Karpas-422 (cell line): ENCODE measurements around the gene MORC4. TPM values are rescaled to one million over a fixed set of nuclear protein-coding genes. Genes with fewer than 3 reads are reported as not detected.

ENCODE experiments used
- DNase-seq: peaks from one replicate; pipeline ENCODE4 v3.0.0-alpha.2; 2015
- H2AFZ ChIP-seq: fragments of 200-600 bp; sonication (generic); 2 replicates; pipeline ENCODE4 v1.6.1; 2014; ENCODE audit warnings: antibody characterized with exemption, low read length, mixed read lengths
- H3K27ac ChIP-seq: fragments of 200-600 bp; sonication (generic); 2 replicates; pipeline ENCODE4 v1.5.1; 2014; ENCODE audit warnings: mild to moderate bottlenecking, low read length, moderate library complexity
- H3K27me3 ChIP-seq: fragments of 200-600 bp; sonication (generic); 2 replicates; pipeline ENCODE4 v1.6.1; 2014; ENCODE audit warnings: low read length, mixed read lengths
- H3K36me3 ChIP-seq: fragments of 200-600 bp; sonication (generic); 2 replicates; pipeline ENCODE4 v1.6.1; 2014; ENCODE audit warnings: low read length, mixed read lengths; ENCODE audit not compliant: insufficient read depth
- H3K4me1 ChIP-seq: fragments of 200-600 bp; sonication (generic); 2 replicates; pipeline ENCODE4 v1.6.1; 2014; ENCODE audit warnings: mild to moderate bottlenecking, low read length, mixed read lengths
- H3K4me2 ChIP-seq: fragments of 200-600 bp; sonication (generic); 2 replicates; pipeline ENCODE4 v1.6.1; 2014; ENCODE audit warnings: low read length, low read depth, mild to moderate bottlenecking; ENCODE audit not compliant: poor library complexity, severe bottlenecking
- H3K4me3 ChIP-seq: fragments of 200-600 bp; sonication (generic); 2 replicates; pipeline ENCODE4 v1.5.1; 2014; ENCODE audit warnings: mild to moderate bottlenecking, antibody characterized with exemption, low read length, mixed read lengths
- H3K79me2 ChIP-seq: fragments of 200-600 bp; sonication (generic); 2 replicates; pipeline ENCODE4 v1.6.1; 2014; ENCODE audit warnings: mild to moderate bottlenecking, low read length, mixed read lengths
- H3K9ac ChIP-seq: fragments of 200-600 bp; sonication (generic); 2 replicates; pipeline ENCODE4 v1.6.0; 2014; ENCODE audit warnings: low read length
- H3K9me2 ChIP-seq: fragments of 200-600 bp; sonication (generic), shearing (Covaris generic); replicated peaks from 2 replicates; pipeline ENCODE4 v1.6.0; 2014; ENCODE audit warnings: mild to moderate bottlenecking, low read length, moderate library complexity; ENCODE audit not compliant: insufficient read depth
- H3K9me3 ChIP-seq: fragments of 300-700, 200-600 bp; sonication (generic); 2 replicates; pipeline ENCODE4 v1.6.1; 2014; ENCODE audit warnings: low read length, mixed read lengths
- H4K20me1 ChIP-seq: fragments of 200-600 bp; sonication (generic); 2 replicates; pipeline ENCODE4 v1.6.1; 2014; ENCODE audit warnings: mild to moderate bottlenecking, antibody characterized with exemption, low read length, low read depth; ENCODE audit not compliant: insufficient read depth
- total RNA-seq: library from RNA; depleted of rRNA; stranded (reverse); fragments of >200 nt; shearing (Covaris generic); gene quantifications from 2 replicates; pipeline ENCODE4 v1.2.3, GENCODE V29; 2014; ENCODE audit warnings: low replicate concordance

Gene MORC4
- total RNA-seq, 1 experiment from 2014 or later: 11.5 TPM

DNA sequence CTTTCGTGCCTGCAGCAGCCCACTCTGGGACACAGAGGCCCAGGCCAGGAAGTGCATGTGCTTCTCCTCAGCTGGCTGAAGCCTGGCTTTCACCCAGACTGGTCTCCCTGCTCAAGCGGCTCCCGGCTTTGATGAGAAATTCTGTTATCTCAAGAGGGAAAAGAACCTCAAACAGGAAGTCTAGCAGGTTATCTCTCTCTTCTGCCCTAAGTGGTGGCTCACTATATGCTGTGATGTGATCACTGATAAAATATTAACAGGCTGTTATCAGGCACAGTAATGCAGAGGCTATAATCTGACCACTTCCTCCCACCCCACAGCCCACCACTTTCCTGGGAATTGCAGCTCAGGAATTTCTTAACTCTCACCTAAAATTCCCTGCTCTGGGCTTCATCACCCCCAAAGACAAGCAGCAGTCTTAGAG, 66.5 kb downstream of the MORC4 start:
- H3K4me1 ChIP-seq: no peaks in the 10 kb centered on the region
- no peak overlapping the region for H3K4me3 ChIP-seq
- no peak for DNase-seq
- no peaks in the 10 kb centered on the region for H3K27me3 ChIP-seq
- no peaks in the 10 kb centered on the region for H4K20me1 ChIP-seq
- H3K4me2 ChIP-seq: no peak overlapping the region
- no peaks in the 10 kb centered on the region for H3K9me3 ChIP-seq
- H3K36me3 ChIP-seq: no peaks in the 10 kb centered on the region
- H3K27ac ChIP-seq: no peak overlapping the region
- no peaks in the 10 kb centered on the region for H3K79me2 ChIP-seq
- H3K9ac ChIP-seq: no peak overlapping the region
- H2AFZ ChIP-seq: no peak overlapping the region
- H3K9me2 ChIP-seq: no peaks in the 10 kb centered on the region

DNA sequence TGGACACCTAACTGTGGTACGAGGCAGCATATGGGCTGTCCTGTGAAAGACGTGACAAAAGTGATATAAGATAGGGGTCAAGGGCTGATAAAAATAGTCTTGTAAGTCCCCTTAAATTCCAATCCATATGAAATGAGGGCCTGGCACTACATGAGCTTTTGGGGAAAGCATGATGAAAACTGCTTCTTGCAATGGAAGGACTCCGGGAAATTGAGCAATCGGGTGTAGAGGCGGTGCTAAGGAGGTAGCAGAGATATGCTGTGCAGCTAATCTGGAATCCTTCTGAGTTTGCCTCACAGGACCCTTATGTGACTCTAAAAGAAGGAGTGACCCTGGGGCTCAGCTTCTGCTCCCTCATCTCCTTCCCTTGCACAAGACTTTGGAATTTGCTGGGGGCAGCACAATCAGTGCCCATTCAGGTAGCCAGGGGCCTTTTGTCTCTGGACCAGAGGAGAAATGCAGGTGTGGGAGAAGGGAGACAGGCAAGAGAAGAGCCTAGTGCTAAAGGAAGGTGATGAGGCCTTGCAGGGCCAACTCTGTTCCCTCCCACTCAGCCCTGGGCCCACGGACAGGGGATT, 67.0 kb downstream of the MORC4 start:
- Histone ChIP-seq H3K9me3 (no peaks in the 10 kb centered on the region), H4K20me1 (no peaks in the 10 kb centered on the region), H3K9me2 (no peaks in the 10 kb centered on the region), H2AFZ (no peak overlapping the region), H3K27me3 (no peaks in the 10 kb centered on the region), H3K9ac (no peak overlapping the region), H3K4me2 (no peak overlapping the region), H3K4me3 (no peak overlapping the region), H3K36me3 (no peaks in the 10 kb centered on the region), H3K4me1 (no peaks in the 10 kb centered on the region), H3K27ac (no peak overlapping the region), H3K79me2 (no peaks in the 10 kb centered on the region)
- DNase-seq: no peak

DNA sequence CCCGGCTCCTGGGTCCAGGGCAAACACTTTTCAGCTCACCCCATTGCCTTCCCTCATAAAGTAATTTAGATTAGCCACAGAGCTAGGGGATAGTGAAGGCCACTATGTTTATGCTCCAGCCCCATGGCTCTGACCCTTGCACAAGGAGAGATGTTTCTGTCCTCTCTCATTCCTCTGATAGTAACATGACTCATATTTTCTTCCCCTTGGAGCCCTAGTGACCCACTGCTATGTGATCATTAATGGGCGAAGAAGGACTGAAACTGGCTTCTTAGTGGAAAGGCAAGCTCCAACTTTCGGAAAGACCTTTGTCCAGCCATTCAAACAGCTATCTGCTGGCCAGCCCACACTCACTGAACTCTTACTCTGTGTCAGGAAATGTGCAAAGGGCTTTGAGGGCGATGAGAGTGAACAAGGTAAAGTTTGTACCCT, 67.5 kb downstream of the MORC4 start:
- Histone ChIP-seq H3K36me3 (no peaks in the 10 kb centered on the region), H3K27me3 (no peaks in the 10 kb centered on the region), H3K79me2 (no peaks in the 10 kb centered on the region), H3K9me2 (no peaks in the 10 kb centered on the region), H3K4me2 (no peak overlapping the region), H3K27ac (no peak overlapping the region), H3K4me1 (no peaks in the 10 kb centered on the region), H2AFZ (no peak overlapping the region), H4K20me1 (no peaks in the 10 kb centered on the region), H3K9ac (no peak overlapping the region), H3K9me3 (no peaks in the 10 kb centered on the region), H3K4me3 (no peak overlapping the region)
- DNase-seq: no peak

DNA sequence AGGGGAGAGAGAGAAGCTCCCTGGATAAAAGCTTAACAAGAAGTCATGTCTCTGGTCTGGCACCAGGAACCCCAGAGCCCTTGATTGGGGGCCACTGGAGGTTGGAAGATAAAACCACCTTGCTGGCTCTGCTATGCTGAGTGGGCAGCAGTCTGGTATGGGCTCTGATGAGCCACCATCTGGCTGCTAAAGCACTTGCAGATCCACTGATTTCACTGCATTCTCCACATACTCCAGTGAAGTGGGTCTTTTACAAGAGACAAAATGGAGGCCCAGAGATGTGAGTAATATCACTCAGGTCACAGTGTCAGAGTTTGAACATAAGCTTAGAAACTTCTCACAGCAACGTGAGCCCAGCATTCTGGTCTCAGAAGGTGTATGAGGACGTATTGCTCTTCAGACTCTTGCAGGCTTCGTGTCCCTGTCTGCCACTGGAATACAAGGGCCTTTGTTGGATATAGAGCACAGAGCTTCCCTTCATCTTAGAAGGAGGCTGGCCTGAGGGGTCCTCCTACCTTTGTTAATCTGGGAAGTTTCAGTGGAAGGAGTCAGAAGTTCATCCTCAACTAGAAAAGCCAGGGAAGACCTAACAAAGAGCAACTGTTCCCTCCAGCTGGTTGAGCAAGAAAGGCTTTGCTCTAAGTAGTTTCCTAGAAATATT, 68.1 kb downstream of the MORC4 start:
- H3K9me3 ChIP-seq: no peaks in the 10 kb centered on the region
- H2AFZ ChIP-seq: no peak overlapping the region
- H3K9ac ChIP-seq: no peak overlapping the region
- no peaks in the 10 kb centered on the region for H3K36me3 ChIP-seq
- H3K27ac ChIP-seq: no peak overlapping the region
- H3K9me2 ChIP-seq: no peaks in the 10 kb centered on the region
- no peak overlapping the region for H3K4me2 ChIP-seq
- DNase-seq: no peak
- no peaks in the 10 kb centered on the region for H4K20me1 ChIP-seq
- no peak overlapping the region for H3K4me3 ChIP-seq
- H3K4me1 ChIP-seq: no peaks in the 10 kb centered on the region
- H3K27me3 ChIP-seq: no peaks in the 10 kb centered on the region
- H3K79me2 ChIP-seq: no peaks in the 10 kb centered on the region

DNA sequence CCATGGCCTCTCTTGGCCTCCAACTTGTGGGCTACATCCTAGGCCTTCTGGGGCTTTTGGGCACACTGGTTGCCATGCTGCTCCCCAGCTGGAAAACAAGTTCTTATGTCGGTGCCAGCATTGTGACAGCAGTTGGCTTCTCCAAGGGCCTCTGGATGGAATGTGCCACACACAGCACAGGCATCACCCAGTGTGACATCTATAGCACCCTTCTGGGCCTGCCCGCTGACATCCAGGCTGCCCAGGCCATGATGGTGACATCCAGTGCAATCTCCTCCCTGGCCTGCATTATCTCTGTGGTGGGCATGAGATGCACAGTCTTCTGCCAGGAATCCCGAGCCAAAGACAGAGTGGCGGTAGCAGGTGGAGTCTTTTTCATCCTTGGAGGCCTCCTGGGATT, 71.8 kb downstream of the MORC4 start:
- no peaks in the 10 kb centered on the region for H4K20me1 ChIP-seq
- H3K27ac ChIP-seq: no peak overlapping the region
- H3K27me3 ChIP-seq: no peaks in the 10 kb centered on the region
- no peaks in the 10 kb centered on the region for H3K9me3 ChIP-seq
- no peaks in the 10 kb centered on the region for H3K9me2 ChIP-seq
- H2AFZ ChIP-seq: no peak overlapping the region
- no peaks in the 10 kb centered on the region for H3K36me3 ChIP-seq
- H3K79me2 ChIP-seq: no peaks in the 10 kb centered on the region
- no peaks in the 10 kb centered on the region for H3K4me1 ChIP-seq
- no peak overlapping the region for H3K4me3 ChIP-seq
- H3K4me2 ChIP-seq: no peak overlapping the region
- DNase-seq: no peak
- H3K9ac ChIP-seq: no peak overlapping the region

DNA sequence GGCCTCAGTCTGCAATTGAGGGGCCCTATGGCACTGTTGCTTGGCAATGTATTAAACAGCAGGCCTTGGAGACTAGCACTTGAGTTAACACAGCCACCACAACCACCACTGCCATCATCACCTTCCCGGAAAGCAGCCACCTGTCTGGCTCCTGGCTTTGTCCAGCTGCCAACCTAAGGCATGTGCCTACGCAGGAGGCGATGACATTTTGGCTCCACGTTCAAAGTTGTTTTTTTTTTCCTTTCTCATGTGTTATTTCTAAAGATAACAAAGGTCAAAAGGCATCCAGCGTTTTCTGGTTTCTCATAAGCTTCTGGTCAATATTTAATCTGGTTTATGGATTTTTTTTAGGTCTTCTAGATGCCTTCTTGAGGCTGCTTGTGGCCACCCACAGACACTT, 72.3 kb downstream of the MORC4 start:
- H2AFZ ChIP-seq: no peak overlapping the region
- no peaks in the 10 kb centered on the region for H3K9me3 ChIP-seq
- no peak overlapping the region for H3K4me3 ChIP-seq
- H3K4me1 ChIP-seq: no peaks in the 10 kb centered on the region
- H3K36me3 ChIP-seq: no peaks in the 10 kb centered on the region
- H3K9ac ChIP-seq: no peak overlapping the region
- no peaks in the 10 kb centered on the region for H3K27me3 ChIP-seq
- DNase-seq: no peak
- H3K79me2 ChIP-seq: no peaks in the 10 kb centered on the region
- no peak overlapping the region for H3K4me2 ChIP-seq
- H3K27ac ChIP-seq: no peak overlapping the region
- no peaks in the 10 kb centered on the region for H4K20me1 ChIP-seq
- H3K9me2 ChIP-seq: no peaks in the 10 kb centered on the region

DNA sequence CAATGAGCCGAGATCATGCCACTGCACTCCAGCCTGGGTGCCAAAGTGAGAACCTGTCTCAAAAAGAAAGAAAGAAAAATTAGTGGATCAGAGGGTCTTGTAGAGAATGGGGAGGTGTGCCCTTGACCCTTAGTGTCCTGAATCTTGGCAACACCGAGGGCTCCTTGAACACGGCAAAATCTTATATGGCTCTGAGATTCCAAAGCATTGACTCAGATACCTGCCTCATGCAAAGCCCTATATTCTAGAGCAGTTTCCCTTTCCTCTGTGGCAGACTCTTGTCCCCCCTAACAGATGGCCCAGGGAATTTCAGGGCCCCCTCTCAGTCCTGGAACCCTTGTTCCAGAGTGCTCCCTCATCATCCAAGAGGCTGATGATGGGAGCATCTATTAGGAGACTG, 73.0 kb downstream of the MORC4 start:
- no peak overlapping the region for H3K4me3 ChIP-seq
- no peaks in the 10 kb centered on the region for H3K79me2 ChIP-seq
- H3K27ac ChIP-seq: no peak overlapping the region
- no peaks in the 10 kb centered on the region for H3K36me3 ChIP-seq
- no peaks in the 10 kb centered on the region for H3K9me3 ChIP-seq
- H3K27me3 ChIP-seq: no peaks in the 10 kb centered on the region
- DNase-seq: no peak
- H3K9me2 ChIP-seq: no peaks in the 10 kb centered on the region
- no peaks in the 10 kb centered on the region for H3K4me1 ChIP-seq
- H3K4me2 ChIP-seq: no peak overlapping the region
- no peaks in the 10 kb centered on the region for H4K20me1 ChIP-seq
- no peak overlapping the region for H2AFZ ChIP-seq
- no peak overlapping the region for H3K9ac ChIP-seq

DNA sequence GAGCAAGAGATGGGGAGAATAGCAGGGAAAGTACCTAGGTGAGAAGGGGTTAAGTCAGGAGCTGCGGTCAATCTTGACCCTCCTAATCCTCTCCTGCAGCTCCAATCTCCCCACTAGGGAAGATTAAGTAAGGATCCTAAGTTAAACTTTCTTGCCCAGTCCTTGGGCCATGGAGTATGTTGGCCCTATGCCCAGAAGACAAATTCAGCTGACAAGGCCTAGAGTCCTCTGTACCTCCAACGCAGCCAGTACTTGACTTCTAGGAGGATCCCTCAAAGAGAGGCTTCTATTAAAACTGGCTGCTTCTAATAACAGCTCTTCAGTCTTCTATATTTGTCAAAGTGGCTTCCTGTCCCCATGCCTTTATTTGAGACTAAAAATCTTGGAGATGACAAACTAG, 78.4 kb downstream of the MORC4 start:
- no peak overlapping the region for H3K27ac ChIP-seq
- H3K4me1 ChIP-seq: no peaks in the 10 kb centered on the region
- no peaks in the 10 kb centered on the region for H3K79me2 ChIP-seq
- H3K4me3 ChIP-seq: no peak overlapping the region
- H3K9me3 ChIP-seq: no peaks in the 10 kb centered on the region
- H3K36me3 ChIP-seq: no peaks in the 10 kb centered on the region
- H3K27me3 ChIP-seq: no peaks in the 10 kb centered on the region
- no peak overlapping the region for H3K9ac ChIP-seq
- no peaks in the 10 kb centered on the region for H4K20me1 ChIP-seq
- no peak for DNase-seq
- no peaks in the 10 kb centered on the region for H3K9me2 ChIP-seq
- H2AFZ ChIP-seq: no peak overlapping the region
- no peak overlapping the region for H3K4me2 ChIP-seq
